ENCODE measurements around the gene SETD5. TPM values are rescaled to one million over a fixed set of nuclear protein-coding genes. Genes with fewer than 3 reads are reported as not detected.

The SETD5 gene
- total RNA-seq, 2 experiments from 2014 or later, result 146 to 149 TPM

DNA sequence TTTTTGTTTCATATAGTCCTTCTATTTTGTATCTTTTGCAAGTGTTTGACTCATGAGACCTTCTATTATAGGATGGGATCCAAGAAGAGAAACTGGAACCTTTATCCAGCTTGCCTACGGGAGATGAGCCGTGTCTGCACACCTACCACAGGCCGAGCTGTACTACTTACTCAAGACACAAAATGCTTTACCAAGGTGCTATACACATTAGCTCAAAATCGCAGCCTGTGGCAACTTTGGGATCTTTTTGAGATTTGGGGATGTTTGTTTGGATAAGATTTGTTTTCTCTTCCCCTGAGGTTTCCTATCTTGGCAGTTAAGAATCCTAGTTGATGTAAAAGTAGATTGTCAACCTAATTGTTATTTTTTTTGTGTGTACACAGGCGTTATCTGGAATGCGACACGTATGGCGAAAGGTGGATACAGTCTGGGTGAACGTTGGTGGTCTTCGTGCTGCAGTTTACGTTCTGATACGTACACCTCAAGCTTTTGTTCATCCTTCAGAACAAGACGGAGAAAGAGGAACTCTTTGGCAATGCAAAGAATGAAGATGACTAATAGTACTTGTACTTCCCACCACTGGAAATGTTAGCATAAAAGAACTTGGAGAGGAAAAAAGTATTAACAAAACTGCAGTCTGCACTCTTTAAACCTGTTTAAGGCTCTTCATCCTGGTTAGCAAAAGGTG is 13.1 kb upstream of the SETD5 start:
- Mint-ChIP-seq H3K4me1 (peaks cover 14% of the 10 kb centered on the region), H3K27ac (no peak overlapping the region), H3K9me3 (no peaks in the 10 kb centered on the region), H3K4me3 (no peak overlapping the region), H3K36me3 (peaks cover 34% of the 10 kb centered on the region), H3K27me3 (no peaks in the 10 kb centered on the region)
- ATAC-seq (ENCODE audit: low read depth) (no peak), DNase-seq (no peak)
- POLR2A ChIA-PET, result interaction anchor here (0.8 to 1.8 kb wide), 6 partner anchors 10 to 21 kb away, joined by 3 to 6 read pairs (median 4); partner anchors contain the start of gene THUMPD3

DNA sequence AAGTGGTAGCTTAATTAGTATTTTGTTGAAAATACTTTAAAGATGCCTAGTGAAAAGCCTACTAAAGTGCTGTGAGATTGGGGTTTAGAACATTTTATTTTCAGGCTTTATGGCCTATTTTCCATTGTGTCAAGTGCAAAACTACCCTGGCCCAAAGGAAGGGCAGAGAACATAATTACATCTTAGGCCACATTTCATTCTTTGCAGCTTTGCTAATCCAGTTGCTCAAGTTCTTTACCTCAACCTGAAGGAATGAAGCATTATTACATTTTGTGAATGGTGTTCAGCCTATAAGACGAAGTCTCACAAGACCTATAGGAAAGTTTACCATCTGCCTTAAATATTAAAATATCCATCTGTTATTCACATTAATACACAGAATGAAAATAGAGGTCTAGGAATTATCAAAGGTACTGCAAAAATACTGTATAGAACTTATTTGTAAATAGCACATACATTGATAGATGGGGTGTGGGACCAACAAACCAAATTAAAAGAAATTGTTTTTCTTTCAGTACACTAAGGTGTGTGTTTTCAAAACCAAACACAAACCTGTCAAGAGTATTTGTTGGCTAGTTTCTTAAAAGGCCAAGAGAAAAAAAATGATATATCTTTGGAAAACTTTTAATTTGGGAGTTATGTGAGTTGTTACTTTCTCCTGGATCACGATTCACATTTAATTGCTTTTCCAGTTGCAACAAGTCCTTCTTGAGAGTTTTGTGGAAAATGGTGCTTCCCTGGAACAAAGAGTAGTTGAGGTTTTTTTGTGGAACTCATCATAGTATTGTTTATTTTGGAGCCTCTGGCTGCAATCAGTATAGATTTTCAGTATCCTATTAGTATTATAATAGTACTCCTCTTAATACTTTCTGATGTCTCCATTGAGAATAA is 12.0 kb upstream of the SETD5 start:
- H3K4me3 Mint-ChIP-seq, result no peak overlapping the region
- POLR2A ChIA-PET, result interaction anchor here (0.6 to 1.2 kb wide), 3 partner anchors 10 to 22 kb away, joined by 3 to 5 read pairs (median 4); partner anchors contain the start of gene THUMPD3
- H3K4me1 Mint-ChIP-seq, result peaks cover 14% of the 10 kb centered on the region
- no peaks in the 10 kb centered on the region for H3K9me3 Mint-ChIP-seq
- ATAC-seq (ENCODE audit: low read depth), result no peak
- no peak for DNase-seq
- no peaks in the 10 kb centered on the region for H3K27me3 Mint-ChIP-seq
- H3K27ac Mint-ChIP-seq, result peak overlapping the region; percentile 60
- peaks cover 35% of the 10 kb centered on the region for H3K36me3 Mint-ChIP-seq

DNA sequence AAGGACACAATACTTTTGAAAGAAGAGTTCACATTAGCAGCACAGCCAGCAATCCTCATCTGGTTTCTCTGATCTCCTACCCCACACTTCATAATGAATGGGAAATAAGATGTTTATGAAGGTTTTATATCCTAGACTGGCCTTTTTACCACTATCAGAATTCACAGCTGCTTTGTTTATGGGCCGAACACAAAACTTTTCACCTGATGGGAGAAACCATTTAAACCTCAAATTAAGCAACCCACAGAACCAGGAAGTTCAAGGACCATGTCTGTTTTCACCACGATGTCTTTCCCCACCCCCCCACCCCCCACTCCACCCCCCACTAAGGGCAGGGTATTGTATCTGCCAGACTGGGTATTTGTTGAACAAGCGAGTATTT is 11.3 kb upstream of the SETD5 start:
- ATAC-seq (ENCODE audit: low read depth) (no peak), DNase-seq (no peak)
- no peaks in the 10 kb centered on the region for H3K9me3 Mint-ChIP-seq
- peaks cover 14% of the 10 kb centered on the region for H3K4me1 Mint-ChIP-seq
- H3K36me3 Mint-ChIP-seq, result peaks cover 32% of the 10 kb centered on the region
- peak overlapping the region; percentile 54 for H3K27ac Mint-ChIP-seq
- no peaks in the 10 kb centered on the region for H3K27me3 Mint-ChIP-seq
- POLR2A ChIA-PET, result interaction anchor here (0.6 to 1.2 kb wide), 3 partner anchors 9 to 23 kb away, joined by 3 to 5 read pairs (median 4); partner anchors contain the start of gene THUMPD3
- no peak overlapping the region for H3K4me3 Mint-ChIP-seq

DNA sequence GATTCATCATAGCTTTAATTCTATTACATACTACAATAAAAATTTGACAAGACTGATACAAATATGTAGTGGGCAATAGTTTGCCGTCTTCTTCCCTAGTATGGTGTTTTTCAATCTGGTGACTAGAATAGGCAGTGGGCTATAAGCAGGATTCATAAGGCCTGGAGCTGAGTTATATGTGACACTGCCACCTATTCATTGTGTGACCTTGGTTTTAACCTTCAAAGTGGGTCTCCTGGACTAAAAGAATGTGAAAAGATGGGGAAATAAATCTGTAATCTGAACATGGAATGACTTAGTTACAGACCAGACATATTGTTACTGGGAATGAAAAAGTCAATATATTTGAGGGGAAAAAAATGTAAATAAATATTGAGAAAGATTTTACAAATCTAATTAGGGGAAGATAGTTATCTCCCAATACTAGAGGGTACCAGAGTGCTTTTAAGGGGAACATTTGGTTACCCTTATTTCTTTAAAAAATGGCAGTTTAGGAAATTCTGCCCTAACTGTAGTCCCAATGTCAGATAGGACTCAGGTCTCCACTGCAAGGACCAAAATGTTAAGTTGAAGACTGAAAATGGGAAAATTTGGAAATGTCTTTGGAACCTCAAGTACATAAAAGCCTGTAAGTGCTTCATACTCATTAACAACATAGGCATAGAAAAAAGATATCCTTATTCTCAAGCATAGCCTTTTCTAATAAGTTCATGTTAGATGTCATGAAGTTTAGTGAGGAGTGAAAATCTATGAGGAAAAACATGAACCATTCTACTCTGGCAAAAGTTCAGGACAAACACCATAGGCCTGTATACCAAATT is 10.7 kb upstream of the SETD5 start:
- ATAC-seq (ENCODE audit: low read depth) (no peak), DNase-seq (no peak)
- Mint-ChIP-seq H3K27ac (peak overlapping the region; percentile 30), H3K9me3 (no peaks in the 10 kb centered on the region), H3K36me3 (peaks cover 35% of the 10 kb centered on the region), H3K4me3 (no peak overlapping the region), H3K27me3 (no peaks in the 10 kb centered on the region), H3K4me1 (peaks cover 18% of the 10 kb centered on the region)
- POLR2A ChIA-PET, result interaction anchor here (0.6 to 1.2 kb wide), 3 partner anchors 9 to 24 kb away, joined by 3 to 5 read pairs (median 4); partner anchors contain the start of gene THUMPD3

DNA sequence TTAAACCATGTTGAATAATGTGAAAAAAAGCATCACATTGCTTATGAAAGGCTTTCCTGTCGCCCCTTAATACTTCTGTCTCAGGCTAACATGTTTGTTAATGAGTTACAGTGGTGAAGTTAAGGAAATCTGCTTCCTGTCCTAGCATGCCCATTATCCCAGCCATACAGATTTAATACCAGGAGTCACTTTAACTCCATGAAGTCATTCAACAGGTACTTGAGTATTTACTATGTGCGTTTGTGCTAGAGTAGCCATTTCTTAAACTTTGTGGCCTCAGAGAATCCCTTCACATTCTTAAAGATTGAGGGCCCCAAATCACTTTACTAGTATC is 10.1 kb upstream of the SETD5 start:
- DNase-seq (no peak), ATAC-seq (ENCODE audit: low read depth) (no peak)
- POLR2A ChIA-PET, result no interaction called here
- H3K4me3 Mint-ChIP-seq, result no peak overlapping the region
- H3K9me3 Mint-ChIP-seq, result no peaks in the 10 kb centered on the region
- H3K27me3 Mint-ChIP-seq, result no peaks in the 10 kb centered on the region
- H3K36me3 Mint-ChIP-seq, result peaks cover 39% of the 10 kb centered on the region
- no peak overlapping the region for H3K27ac Mint-ChIP-seq
- H3K4me1 Mint-ChIP-seq, result peaks cover 24% of the 10 kb centered on the region

DNA sequence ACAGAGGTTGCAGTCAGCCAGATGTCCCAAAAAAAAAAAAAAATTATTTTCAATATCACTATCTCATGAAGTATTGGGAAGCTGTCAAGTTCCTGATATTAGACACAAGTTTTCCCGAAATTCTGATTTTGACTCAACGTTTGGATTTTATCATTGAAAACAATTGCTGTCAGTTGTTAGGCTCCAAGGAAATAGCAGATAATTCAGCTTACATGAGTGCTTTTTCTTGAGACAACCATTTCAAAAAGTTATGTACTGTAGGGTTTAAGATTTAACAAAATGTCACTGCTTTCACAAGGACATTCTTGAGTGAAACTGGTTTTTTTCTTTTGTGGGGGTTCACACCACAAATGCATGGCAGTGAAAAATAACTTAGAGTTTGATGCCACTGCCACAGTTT is 9.3 kb upstream of the SETD5 start:
- Mint-ChIP-seq H3K36me3 (peaks cover 42% of the 10 kb centered on the region), H3K27ac (no peak overlapping the region), H3K9me3 (no peaks in the 10 kb centered on the region), H3K27me3 (no peaks in the 10 kb centered on the region), H3K4me1 (peaks cover 30% of the 10 kb centered on the region), H3K4me3 (no peak overlapping the region)
- DNase-seq, result no peak
- ATAC-seq (ENCODE audit: low read depth), result no peak
- POLR2A ChIA-PET, result interaction anchor here (0.6 to 1.3 kb wide), 2 partner anchors 9 to 12 kb away, joined by 4 to 5 read pairs; no protein-coding TSS in a partner anchor

DNA sequence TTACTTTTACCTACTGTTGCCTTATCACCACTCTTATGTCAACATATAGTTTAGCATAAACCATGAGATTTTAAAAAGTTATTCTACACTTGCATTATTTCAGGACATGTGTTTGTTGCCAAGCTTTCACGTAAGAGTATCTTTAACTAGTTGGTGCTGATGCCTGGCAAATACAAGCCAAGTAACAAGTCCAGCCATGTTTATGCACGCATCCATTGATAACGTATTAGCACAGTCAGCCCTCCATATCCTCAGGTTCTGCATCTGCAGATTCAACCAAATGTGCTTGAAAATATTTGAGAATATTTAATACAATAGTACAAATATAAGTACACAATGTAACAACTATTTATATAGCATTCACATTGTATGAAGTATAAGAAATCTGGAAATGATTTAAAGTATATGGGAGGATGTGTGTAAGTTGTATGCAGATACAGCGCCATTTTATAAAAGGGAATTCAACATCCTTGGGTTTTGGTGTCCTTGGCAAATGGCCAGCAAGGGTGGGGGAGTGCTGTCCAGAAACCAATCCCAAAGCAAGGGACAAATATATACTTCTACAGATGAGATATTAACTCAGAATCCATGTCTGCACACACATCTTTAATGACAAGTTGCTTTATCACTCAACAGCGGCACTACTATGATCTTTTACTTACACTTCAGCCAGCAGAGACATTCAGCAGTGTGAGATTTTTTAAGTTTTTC is 8.7 kb upstream of the SETD5 start:
- H3K9me3 Mint-ChIP-seq, result no peaks in the 10 kb centered on the region
- ATAC-seq (ENCODE audit: low read depth), result no peak
- H3K4me1 Mint-ChIP-seq, result peaks cover 32% of the 10 kb centered on the region
- H3K4me3 Mint-ChIP-seq, result no peak overlapping the region
- H3K36me3 Mint-ChIP-seq, result peaks cover 42% of the 10 kb centered on the region
- no peak overlapping the region for H3K27ac Mint-ChIP-seq
- POLR2A ChIA-PET, result interaction anchor here (0.9 to 1.3 kb wide), 2 partner anchors 8 to 25 kb away, joined by 3 to 4 read pairs; no protein-coding TSS in a partner anchor
- no peak for DNase-seq
- no peaks in the 10 kb centered on the region for H3K27me3 Mint-ChIP-seq

DNA sequence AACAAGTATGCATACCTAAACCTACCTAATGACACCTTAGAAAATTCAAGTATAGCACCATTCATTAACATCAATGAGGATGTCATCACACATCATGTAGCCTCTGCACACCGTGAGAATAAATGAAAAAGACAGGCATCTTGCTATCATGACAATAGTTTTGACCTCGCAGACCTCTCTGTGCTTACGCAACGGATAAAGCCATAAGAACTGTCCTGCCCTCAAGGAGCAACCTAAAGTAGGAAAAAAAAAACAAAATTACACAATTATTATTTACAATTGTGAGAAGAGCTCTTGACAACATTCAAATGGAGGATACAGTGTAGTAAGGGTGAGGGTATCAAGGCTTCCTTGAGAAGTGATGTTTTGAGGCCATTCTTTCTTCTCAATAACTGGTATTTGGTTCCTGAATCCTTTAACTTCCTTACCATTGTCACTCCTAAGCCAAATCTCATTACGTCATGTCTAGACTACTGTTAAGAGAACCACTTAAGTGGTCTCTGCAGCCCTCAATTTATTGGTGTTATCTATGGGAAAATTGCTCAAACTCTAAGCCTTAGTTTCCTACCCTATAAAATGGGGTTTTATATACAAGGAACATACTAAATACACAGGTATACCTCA is 7.0 kb upstream of the SETD5 start:
- no peak for ATAC-seq (ENCODE audit: low read depth)
- POLR2A ChIA-PET, result interaction anchor here (1.0 kb wide), 1 partner anchor 27 kb away, joined by 4 read pairs; no protein-coding TSS in a partner anchor
- no peak for DNase-seq
- Mint-ChIP-seq H3K4me1 (peaks cover 43% of the 10 kb centered on the region), H3K9me3 (no peaks in the 10 kb centered on the region), H3K4me3 (no peak overlapping the region), H3K36me3 (peaks cover 48% of the 10 kb centered on the region), H3K27ac (no peak overlapping the region), H3K27me3 (no peaks in the 10 kb centered on the region)

DNA sequence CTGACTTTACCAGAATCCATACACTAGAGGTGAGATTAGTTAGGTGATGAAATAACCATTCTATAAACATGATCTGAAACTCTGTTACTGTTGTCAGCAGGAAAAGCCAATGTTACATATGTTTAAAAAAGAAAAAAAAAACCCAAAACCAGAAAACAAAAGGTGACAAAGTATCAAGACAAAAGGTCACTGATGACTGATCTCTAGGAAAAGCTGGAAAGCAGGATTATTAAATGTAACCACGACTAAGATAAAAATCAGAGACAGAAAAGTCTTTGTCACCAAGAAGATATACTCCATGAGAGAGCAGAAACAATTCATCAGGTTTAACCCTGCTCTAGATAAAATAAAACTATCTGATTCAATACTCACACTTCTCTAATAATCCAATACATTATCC is 5.4 kb upstream of the SETD5 start:
- no peak overlapping the region for H3K27ac Mint-ChIP-seq
- no peak overlapping the region for H3K4me3 Mint-ChIP-seq
- H3K36me3 Mint-ChIP-seq, result peaks cover 44% of the 10 kb centered on the region
- ATAC-seq (ENCODE audit: low read depth) (no peak), DNase-seq (no peak)
- POLR2A ChIA-PET, result interaction anchor here (5.8 kb wide), 1 partner anchor 29 kb away, joined by 98 read pairs; the partner anchor contains the start of gene THUMPD3
- peaks cover 36% of the 10 kb centered on the region for H3K4me1 Mint-ChIP-seq
- no peaks in the 10 kb centered on the region for H3K27me3 Mint-ChIP-seq
- no peaks in the 10 kb centered on the region for H3K9me3 Mint-ChIP-seq

DNA sequence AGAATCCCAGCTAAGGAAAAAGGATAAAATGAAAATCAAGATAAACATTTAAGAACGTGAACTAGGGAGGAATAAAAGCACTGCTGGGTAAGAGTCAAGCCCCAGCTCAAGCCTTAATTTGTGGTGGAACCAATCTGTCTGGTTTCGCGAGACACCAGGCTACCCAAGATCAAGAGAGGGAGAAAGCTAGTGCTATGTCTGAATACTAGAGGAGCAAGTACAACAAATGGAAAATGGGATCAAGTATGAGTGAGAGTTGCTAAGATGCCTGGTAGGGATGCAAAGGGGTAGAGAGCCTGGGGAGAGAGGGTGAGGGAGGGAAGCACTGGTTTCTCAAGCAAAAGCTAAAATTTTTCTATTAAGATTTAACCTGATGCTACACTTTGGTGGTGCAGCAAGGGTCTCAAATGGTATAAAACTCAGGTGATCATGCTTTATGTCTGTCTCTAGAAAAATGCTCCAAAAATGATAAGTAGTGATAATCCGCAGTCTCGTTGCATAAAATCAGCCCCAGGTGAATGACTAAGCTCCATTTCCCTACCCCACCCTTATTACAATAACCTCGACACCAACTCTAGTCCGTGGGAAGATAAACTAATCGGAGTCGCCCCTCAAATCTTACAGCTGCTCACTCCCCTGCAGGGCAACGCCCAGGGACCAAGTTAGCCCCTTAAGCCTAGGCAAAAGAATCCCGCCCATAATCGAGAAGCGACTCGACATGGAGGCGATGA is 1.7 kb upstream of the SETD5 start:
- peak overlapping the region; percentile 96 for H3K4me3 Mint-ChIP-seq
- H3K4me1 Mint-ChIP-seq, result peaks cover 45% of the 10 kb centered on the region
- H3K27me3 Mint-ChIP-seq, result no peaks in the 10 kb centered on the region
- ATAC-seq (ENCODE audit: low read depth) (no peak), DNase-seq (no peak)
- H3K27ac Mint-ChIP-seq, result peak overlapping the region; percentile 94
- POLR2A ChIA-PET, result interaction anchor here (1.0 to 5.8 kb wide), 12 partner anchors 9 to 397 kb away, joined by 3 to 98 read pairs (median 6); partner anchors contain the start of genes ARPC4, MTMR14, OGG1 and TADA3
- H3K9me3 Mint-ChIP-seq, result no peaks in the 10 kb centered on the region
- H3K36me3 Mint-ChIP-seq, result peaks cover 39% of the 10 kb centered on the region

DNA sequence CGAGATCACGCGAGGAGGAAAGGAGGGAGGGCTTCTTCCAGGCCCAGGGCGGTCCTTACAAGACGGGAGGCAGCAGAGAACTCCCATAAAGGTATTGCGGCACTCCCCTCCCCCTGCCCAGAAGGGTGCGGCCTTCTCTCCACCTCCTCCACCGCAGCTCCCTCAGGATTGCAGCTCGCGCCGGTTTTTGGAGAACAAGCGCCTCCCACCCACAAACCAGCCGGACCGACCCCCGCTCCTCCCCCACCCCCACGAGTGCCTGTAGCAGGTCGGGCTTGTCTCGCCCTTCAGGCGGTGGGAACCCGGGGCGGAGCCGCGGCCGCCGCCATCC is 1.1 kb upstream of the SETD5 start:
- POLR2A ChIA-PET, result interaction anchor here (0.6 to 5.8 kb wide), 21 partner anchors 8 to 852 kb away, joined by 3 to 98 read pairs (median 4); partner anchors contain the start of genes ARPC4, MTMR14, OGG1 and TADA3
- H3K36me3 Mint-ChIP-seq, result peaks cover 37% of the 10 kb centered on the region
- DNase-seq, result no peak
- H3K4me1 Mint-ChIP-seq, result peaks cover 49% of the 10 kb centered on the region
- no peaks in the 10 kb centered on the region for H3K27me3 Mint-ChIP-seq
- peak overlapping the region; percentile 96 for H3K4me3 Mint-ChIP-seq
- peak; percentile 39 for ATAC-seq (ENCODE audit: low read depth)
- no peaks in the 10 kb centered on the region for H3K9me3 Mint-ChIP-seq
- peak overlapping the region; percentile 94 for H3K27ac Mint-ChIP-seq

Data from activated naive CD8-positive, alpha-beta T cell treated with anti-CD3 and anti-CD28 coated beads, Interleukin-2, amount 10 ng/mL, durations not matched to agents 7 days and 5 days (primary cell).